GM19238 (cell line): ENCODE measurements around the gene KLB.
"Not testable (repeated sequence)": the region's sequence is repeated elsewhere in the genome, so short reads cannot be mapped to it uniquely, and the experiment has no call there.

Experiments
- DNase-seq: peaks from one replicate; pipeline ENCODE4 v3.0.0; 2011; ENCODE audit warnings: low spot score; ENCODE audit not compliant: insufficient read length

Gene KLB

GRCh38 chr4:39426728-39427127 lies 20.0 kb downstream of the KLB start:
- no peak for DNase-seq

DNA sequence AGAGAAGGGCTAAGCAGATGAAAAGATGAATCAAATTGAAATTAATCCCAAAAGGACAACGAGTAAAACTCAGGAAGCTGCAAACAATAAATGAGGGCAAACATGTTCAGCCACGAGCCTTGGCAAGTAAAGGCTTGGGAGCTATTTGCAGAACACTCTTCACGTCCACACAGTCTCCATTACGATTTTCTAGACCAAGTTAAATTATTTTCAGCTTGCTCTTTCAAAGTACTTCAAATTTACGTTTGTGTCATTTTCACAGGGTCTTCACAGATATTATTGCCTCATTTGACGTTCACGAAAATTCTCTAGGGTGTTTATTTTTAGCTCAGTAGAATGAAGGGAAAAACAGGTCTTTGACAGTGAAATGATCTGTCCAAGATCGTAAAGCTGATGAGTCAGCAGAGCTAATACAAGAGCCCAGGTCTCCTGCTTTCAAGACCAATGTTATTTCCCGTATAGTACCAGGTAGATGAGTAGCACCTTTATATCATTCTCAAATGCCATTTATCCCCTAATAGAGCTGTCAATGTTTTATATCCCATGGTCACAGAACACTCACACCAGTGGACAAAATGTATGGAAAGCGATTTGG lies 20.9 kb downstream of the KLB start:
- DNase-seq, result no peak

DNA sequence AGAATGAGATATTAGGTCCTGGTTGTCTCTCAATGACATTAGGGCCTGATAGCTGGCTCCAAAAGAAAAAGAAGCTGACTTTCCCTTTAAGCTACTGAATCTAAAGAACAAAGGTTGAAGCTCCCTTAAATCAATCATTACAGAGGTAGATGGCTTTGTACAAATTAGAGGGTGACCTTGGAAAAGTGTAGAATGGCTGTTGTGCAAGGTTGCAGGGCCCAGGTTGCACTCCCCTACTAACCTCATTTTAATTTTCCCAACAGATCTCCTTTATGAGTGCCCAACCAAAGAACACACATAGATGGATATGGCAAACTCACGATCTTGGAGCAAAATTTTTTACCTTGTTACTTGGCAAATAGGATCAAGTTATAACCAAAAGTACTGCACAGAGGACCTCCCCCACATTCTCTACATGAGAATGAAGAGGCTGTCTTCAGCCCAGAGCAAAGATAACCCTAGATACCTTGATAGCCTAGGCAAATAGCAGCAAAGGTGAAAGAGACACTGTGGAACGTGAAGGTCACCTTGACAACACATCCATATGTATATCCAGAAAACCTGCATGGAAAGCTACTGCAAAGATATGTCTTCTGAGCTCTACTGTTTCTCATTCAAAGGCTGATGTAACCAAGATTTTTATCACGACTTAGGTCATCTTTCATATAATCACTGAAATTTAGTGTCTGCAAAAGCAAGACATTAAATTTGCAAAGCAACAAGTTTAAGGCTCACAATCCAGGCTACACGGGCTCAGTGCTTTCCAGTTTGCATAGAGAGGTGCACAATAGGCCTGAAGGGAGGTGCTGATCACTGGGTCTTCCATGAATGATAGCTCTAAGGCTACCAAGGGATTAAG lies 23.0 kb downstream of the KLB start:
- DNase-seq, result no peak

- no peak for DNase-seq
Measured at GRCh38 chr4:39433878-39434492, 27.3 kb downstream of the KLB start.

DNA sequence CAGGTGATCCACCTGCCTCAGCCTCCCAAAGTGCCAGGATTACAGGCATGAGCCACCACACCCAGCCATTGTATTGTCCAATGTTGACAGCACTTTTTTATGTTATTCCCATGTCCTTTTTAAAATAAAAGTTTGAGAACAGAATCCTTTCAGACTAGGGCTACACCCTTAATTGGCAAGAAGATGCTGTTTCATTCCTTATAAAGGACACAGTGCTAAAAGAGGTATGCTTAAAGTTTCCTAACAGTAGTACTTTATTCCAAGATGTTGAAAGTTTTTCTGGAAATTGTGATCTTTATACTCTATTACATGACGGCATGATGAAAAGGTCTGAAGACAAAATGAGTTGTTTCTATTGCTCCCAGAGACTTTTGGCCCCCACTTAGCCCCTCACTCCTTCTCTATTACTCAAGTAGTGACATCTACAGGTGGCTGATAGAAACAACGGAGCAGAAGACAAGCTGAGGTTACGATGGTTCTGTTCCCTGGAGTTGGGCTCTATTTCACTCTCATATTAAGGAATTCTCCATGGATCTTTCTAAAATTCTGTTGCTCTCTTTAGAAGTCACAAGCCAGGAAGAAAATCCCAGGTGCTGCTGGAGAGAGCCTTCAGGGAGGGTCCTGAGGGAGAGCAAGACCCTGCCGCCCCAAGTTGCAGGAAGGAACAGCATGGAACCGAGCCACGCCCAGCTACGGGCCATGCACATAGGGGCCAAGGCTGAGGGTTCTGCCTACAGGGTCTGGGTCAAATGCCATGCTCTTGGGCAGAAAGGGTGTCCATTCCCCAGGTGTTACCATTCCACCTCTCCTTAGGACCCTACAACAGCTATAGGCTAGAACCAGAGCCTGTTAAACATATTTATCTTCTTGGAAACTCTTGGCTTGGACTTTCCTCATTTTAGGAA lies 29.2 kb downstream of the KLB start:
- DNase-seq, result no peak

- no peak for DNase-seq
Measured at GRCh38 chr4:39441593-39441992, 34.9 kb downstream of the KLB start.

DNA sequence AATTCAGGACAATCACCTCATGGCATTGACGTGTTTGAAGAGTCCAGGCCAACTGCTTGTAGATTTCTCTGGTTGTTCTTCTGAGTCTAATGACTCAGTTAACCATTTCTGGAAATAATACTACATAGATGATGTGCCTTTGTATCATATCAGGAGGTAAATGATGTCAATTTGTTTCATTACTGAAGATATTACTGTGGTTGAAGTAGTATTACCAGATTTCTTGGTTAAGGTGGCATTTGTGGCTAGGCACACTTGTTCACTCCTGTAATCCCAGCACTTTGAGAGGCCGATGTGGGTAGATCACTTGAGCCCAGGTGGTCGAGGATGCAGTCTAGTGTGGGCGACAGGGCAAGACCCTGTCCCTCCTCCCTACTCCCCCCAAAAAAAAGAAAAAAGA lies 36.3 kb downstream of the KLB start:
- DNase-seq, result no peak

GRCh38 chr4:39446483-39446841 lies 39.7 kb downstream of the KLB start:
- no peak for DNase-seq

- DNase-seq, result peak; percentile 61
Measured at GRCh38 chr4:39446842-39447573, 40.3 kb downstream of the KLB start.

DNA sequence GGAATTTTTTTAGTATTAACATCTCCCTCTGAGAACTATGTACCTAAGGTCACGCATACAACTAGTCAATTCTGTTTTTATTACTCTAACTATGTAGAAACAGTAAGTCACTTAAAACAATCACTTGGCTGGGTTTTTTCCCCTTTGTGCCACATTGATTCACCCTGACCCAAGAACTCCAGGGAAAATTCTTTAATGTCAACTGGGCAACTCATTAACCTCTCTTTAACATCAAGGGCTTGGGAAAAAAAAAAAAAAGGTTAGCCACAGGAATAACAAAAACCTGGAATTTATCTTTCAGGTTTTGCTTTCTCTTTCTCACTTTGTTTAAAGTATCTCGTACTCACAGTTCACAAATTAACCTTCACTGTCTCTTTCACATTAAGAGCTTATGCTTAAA lies 43.9 kb downstream of the KLB start:
- no peak for DNase-seq

GRCh38 chr4:39451423-39452023 lies 44.8 kb downstream of the KLB start:
- no peak for DNase-seq

GRCh38 chr4:39452153-39452859 lies 45.6 kb downstream of the KLB start:
- DNase-seq, result no peak

- no peak for DNase-seq
Measured at GRCh38 chr4:39452860-39453587, 46.3 kb downstream of the KLB start.

GRCh38 chr4:39453738-39454137 lies 47.0 kb downstream of the KLB start:
- DNase-seq, result no peak

- no peak for DNase-seq
Measured at GRCh38 chr4:39455486-39455885, 48.8 kb downstream of the KLB start.

- DNase-seq, result no peak
Measured at GRCh38 chr4:39456946-39457763, 50.4 kb downstream of the KLB start.

GRCh38 chr4:39458161-39458504 lies 51.4 kb downstream of the KLB start:
- DNase-seq, result not testable (repeated sequence)

- DNase-seq, result peak; percentile 76
Measured at GRCh38 chr4:39458505-39459300, 52.0 kb downstream of the KLB start, which contains the start of the genes LIAS and RPL9. Gene LIAS (plus strand): TSS chr4:39459056. CDS start chr4:39459118, 62 bp downstream. Gene RPL9 (minus strand): TSS chr4:39458922. CDS start chr4:39458439, 483 bp downstream.
